HG03521 (cell line): ENCODE measurements around the gene ABTB1.

Experiments
- ATAC-seq: cut with Tn5 transposase; IDR thresholded peaks from one replicate; pipeline ENCODE4 v1.9.1; 2021; ENCODE audit warnings: mild to moderate bottlenecking, moderate library complexity; ENCODE audit not compliant: unreplicated experiment

Gene ABTB1

DNA sequence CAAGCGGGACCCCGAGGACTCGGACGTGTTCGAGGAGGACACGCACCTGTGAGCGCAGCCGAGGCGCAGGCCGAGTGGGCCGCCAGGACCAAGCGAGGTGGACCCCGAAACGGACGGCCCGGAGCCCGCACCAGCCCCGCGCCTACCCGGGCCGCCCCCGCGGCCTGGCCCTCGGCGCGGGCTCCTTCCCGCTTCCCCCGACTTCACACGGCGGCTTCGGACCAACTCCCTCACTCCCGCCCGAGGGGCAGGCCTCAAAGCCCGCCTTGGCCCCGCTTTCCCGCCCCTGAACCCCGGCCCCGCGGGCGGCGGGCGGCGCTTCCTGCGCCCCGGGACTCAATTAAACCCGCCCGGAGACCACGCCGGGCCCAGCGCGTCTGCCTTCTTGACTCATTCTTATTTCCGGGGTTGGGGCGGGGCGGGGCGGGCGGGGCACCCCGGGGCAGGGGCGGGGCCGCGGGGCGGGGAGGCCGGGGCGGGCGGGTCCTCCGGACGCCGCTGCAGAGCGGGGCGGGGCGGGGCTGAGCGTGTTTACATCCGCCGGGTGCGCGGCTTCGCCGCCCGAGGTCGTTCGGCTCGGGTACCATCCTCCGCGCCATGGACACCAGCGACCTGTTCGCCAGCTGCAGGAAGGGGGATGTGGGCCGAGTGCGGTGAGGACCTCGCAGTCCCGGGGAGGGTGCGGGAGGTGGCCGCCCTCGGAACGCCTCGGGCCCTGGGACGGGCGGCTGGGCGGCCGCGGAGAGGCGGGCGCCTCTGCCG is at the start of gene ABTB1:
Gene ABTB1, plus strand, starts transcription at position 524 of the 762 bp plus-strand sequence. Its CDS starts 74 bp downstream, at position 598.
- peak; percentile 74 for ATAC-seq

DNA sequence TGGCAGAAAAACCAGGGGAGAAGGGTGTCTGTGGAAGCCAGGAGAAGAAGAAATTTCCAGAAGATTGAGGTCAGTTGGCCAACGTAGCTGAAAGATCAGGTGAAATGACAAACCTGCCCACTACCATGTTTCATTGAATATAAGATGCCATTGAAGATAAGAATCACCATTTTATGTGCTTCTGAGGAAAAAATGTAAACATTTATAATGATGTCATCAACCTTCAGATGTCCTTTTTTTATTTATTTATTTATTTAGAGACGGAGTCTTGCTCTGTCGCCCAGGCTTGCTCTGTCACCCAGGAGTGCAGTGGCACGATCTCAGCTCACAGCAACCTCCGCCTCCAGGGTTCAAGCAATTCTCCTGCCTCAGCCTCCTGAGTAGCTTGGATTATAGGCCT is 48.7 kb upstream of the ABTB1 start:
- ATAC-seq = no peak

DNA sequence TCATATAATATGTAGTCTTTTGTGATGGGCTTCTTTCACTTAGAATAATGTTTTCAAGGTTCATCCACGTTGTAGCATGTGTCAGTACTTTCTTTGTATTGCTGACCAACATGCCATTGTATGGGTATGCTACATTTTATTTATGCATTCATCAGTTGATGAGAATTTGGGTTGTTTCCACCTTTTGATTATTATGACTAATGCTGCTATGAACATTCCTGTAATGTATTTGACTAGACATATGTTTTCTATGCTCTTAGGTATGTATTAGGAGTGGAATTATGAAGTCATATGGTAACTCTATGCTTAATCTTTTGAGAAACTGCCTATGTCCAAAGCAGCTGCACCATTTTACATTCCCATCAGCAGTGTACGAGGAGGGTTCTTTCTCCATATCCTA is 46.9 kb upstream of the ABTB1 start:
- ATAC-seq = no peak

DNA sequence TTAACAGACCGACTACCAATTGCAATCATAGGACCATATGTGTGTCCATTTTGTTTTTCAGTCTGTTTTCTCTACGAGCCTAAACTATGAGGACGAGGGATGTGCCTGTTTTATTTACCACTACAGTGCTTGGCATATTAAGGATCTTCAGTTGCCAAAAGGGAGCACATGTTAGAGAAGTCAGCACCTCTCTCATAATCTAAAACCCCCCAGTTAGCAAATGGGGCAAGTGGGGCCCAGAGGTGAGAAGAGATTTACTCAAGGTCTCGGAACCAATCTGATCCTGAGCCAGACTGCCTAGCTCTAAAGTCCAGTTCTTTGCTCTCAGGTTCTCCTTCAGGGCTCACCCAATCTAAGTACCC is 44.3 kb upstream of the ABTB1 start:
- no peak for ATAC-seq

DNA sequence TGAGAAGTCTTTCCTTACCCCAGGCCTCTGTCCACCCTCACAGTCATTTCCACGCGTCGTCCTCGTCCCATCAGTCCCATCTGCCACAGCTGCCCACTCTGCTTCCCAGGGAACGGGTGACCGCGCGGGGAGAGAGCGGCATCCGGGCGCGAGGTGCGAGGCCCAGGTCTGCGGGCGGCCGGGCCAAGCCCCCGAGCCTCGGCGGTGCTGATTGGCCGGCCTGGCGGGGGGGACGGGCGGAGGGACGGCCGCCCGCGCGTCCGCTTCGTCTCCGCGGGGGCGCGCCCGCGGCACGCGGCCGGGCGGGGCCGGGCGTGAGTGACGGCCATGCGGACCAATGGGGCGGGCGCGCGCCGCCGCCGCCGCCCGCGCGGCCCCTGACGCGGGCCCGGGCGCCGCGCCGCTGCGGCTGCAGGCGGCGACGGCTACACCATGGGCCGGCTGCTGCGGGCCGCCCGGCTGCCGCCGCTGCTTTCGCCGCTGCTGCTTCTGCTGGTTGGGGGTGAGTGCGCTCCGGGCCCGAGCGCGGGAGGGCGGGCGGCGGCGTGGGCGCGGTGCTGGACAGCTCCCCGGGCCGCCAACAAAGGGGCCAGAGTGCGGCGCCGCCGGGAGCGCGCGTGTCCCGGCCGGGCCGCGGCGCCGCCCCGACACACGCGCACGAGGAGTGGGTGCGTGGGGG is 43.8 kb upstream of the ABTB1 start, which contains the start of gene PODXL2:
Gene PODXL2, plus strand, starts transcription at position 398 of the 679 bp plus-strand sequence. Its CDS starts 35 bp downstream, at position 433.
- peak; percentile 59 for ATAC-seq

DNA sequence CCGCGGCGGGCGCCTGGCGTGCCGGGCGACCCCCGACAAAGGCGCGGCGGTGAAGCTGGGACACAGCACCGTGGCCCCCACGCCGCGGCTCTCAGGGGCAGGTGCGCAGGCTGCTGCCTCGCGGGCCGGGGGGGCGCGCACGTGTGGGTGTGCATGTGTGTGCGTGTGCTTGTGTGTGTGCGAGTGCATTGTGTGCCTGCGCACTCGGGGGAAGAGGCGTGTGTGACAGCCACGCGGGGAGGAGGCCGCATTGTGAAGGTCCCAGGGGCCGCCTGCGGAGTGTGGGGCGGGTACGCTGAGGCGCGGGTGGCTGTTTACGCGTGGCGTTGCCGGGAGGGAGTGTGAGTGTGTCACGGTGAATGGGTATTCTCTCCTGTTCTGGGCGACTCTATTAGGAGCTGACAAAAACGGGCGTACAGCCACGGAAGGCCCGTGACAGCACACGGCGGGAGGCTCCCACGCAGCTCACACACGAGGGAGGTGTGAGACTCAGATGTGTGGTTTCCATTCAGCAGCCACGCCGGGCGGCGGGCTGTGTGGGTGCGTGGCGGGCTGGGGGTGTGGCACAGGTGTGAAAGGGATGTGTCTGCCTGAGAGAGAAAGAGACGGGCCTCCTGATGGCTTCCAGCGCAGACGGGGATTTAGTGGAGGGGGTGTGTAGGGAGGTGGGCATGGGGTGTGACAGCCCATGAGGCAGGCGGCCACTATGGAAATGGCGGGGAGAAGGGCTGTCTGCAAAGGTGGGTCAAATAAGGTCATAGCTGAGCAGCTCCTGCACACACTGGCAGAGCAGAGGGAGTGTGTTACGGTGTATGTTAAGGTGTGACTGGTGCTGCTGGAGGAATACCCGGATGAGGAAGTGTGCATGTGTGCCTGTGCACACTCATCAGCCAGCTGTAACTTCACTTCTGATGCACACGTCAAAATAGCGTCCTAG is 43.0 kb upstream of the ABTB1 start:
- ATAC-seq = no peak

DNA sequence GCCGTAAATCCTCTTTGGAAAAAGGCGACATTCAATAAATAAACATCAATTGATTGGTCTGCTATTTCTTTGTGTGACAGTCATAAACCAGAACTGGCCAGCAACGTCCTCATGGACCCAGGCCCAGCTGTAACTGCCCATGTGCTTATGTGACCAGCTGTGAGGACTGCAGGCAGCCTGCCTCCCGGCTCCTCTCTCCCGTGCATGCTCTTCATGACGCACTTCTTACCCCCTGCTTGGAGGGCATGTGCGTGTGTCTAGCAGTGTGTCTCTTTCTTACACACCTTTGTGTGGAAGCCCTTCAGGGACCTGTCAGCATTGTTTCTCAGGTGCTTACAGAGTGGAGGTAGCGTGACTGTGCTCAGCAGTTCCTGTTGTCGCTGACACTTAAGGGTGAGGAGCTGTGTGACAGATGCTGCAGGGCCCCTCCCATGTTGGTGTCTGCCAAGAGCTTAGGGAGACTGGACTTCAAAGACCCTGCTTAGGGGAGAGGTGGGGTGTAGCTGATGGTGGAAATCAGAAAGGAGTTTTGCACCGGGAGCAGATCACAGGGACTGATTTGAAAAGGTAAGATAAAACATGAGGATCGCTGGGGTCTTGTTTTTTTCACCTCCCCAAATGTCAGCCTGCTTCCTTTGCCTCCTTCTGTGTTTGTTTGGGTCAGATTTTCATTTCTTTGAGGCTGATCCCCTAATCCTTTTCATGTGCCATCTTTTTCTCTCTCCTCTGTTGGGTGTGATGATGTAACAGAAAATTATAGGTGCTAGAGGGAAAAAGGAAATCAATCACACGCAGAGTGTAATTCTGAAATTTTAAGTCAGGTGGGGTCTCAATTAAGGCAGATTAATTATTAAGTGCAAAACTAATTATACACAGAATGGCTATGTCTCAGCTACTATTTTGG is 41.7 kb upstream of the ABTB1 start:
- no peak for ATAC-seq

DNA sequence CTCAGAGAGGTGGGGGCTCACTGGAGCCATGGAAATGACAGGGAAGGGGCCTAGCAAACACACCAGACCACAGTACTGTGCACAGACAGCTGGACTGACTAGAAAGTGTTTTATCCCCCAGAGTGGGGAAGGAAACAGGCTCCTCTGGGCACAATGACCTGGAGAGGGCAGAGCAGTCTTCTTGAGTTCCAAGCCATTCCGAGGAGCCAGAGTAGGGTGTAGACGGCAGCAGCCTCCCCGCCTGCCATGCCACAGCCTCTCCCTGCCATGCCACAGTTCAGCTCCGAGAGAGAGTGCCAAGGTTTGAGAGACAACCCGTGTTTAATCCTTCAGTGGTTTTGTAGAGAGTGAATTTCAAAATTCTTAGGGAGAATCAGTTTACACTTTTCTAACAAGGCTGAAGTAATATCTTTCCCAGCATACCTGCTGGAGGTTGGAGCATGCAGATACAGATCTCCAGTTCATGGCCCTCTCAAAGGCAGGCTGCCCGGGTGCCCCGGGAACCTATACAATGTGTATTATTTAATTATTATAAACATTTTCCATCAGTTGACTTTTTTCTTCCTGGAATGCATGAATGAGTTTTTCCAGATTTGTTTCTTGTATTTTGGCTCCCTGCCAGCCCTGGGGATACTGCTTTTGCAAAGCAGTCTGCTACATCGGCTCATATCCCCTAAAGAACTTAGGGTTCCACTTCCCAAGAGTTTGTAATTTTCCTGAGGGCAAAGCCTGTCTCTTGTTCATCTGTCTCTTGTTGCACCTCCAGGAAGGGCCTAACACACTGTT is 40.5 kb upstream of the ABTB1 start:
- ATAC-seq = no peak

DNA sequence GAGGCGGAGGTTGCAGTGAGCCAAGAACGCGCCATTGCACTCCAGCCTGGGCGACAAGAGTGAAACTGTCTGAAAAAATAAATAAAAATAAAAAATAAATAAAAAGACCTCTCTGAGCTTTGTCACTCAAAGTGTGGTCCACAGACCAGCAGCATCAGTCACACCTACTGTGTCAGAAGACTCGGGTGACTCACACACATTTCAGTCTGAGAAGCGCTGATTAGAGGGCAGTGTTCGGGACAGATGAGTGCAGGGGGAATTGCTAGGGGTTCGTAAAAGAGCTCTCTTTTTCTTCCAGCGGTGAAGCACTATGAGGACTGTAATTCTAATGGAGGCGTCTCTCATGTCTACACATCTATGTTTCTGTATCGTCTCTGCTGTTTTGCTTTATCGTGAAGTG is 38.1 kb upstream of the ABTB1 start:
- ATAC-seq = no peak

DNA sequence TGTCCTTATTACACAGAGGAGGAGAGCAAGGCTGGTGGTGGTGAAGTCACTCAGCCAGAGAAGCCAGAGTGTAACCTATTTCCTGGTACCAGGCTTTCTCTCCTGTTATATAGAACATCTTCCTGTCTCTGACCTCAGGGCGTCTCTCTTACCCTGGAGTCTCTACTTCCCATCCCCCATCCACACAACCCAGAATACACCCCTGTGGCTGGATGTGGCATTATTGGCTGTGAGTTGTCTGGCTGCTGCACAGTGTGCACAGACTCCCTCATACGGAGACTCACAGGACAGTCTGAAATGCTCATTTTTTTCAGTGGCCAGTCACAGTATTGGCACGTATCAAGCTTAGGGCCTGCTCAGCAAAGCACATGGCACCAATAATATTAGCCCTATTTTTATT is 35.2 kb upstream of the ABTB1 start:
- ATAC-seq = no peak

DNA sequence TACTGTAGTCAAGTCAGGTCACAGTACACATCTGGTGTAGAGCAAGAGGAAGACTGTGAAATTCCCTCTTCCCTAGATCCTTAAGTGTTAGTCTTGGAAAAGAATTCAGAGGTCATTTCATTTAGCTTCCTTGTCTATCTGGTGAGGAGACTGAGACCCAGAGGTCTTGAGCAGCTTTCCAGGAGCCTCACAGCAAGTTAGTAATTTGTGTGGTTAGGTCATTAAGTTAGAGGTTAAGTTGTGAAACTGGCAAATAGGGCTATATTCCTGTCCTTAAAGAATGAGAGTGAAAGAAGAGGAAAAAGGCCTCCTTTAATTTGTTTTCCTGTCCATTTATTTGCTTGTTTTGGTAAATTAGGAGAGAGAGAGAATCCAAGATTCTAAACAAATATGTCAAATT is 34.8 kb upstream of the ABTB1 start:
- ATAC-seq = no peak

DNA sequence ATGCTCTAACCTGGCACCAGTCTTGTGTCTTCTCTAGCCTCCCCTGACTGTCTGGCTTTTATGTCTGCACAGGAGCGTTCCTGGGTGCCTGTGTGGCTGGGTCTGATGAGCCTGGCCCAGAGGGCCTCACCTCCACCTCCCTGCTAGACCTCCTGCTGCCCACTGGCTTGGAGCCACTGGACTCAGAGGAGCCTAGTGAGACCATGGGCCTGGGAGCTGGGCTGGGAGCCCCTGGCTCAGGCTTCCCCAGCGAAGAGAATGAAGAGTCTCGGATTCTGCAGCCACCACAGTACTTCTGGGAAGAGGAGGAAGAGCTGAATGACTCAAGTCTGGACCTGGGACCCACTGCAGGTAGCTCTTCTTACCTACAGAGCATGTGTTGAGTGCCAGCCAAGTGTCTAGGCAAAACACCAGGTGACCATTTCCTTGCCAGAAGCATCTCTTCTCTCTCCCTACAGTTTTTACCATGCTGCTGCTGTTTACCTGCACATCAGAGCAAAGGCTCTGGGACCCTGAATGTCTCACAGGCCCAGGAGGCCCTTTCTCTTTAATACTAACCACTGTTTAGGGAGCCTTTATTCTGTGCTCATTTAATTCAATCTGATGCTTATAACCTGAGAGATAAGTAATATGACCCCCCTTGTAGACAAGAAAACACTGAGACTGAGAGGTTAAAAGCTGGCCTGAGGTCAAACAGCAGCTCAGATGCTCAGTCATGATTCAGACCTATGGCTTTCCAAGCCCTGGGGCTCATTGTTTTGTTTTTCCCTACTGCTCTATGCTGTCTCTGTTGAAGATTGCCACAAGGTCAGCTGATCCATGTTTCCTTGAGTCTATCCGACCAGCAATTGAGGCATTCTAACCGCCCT is 33.3 kb upstream of the ABTB1 start:
- no peak for ATAC-seq

DNA sequence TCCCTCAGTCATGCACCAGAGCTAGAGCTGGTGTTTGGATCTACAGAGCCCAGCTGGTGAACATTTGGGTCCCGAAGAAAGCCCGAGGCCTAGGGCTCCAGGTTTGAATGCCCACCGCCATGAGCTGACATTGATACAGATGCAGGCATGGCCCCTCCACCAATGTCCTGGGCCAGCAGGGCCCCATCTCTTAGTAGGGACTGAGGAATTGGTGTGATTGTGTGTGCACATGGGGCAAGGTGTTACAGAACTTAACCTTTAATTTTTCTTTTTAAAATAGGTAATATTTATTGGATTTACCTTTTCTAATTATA is 32.8 kb upstream of the ABTB1 start:
- no peak for ATAC-seq

DNA sequence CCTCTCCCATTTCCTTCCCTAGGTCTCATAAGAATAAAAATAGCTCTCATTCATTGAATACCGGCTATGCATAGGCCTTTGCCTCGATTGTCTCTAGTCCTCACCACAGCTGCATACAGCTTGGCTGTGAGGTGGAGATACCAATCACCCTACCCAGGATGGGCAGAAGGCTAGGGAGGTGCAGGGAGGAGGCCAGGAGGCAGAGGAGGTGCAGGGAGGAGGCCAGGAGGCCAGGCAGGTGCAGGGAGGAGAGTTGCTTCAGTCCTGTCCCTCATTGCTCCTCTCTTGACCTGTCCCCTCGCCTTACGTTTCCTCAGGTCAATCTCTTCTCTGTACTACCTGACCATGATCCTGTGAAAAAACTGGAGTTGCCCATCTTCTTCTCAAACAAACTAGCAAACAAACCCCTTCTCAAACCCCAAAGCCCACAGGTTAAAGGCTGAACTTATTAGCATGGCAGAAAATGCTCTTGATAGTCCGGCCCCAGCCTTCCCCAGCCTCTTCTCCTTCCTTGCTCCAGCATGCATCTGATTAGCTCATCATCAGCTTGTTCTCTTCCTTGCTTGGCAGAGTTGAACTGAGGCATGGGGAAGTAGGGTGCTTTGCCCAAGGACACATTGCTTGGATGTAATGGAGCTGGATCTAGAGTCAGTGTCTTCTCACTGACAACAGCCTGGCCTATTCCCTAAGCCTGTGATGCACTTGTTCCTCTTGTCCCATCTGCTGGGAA is 27.9 kb upstream of the ABTB1 start:
- no peak for ATAC-seq

DNA sequence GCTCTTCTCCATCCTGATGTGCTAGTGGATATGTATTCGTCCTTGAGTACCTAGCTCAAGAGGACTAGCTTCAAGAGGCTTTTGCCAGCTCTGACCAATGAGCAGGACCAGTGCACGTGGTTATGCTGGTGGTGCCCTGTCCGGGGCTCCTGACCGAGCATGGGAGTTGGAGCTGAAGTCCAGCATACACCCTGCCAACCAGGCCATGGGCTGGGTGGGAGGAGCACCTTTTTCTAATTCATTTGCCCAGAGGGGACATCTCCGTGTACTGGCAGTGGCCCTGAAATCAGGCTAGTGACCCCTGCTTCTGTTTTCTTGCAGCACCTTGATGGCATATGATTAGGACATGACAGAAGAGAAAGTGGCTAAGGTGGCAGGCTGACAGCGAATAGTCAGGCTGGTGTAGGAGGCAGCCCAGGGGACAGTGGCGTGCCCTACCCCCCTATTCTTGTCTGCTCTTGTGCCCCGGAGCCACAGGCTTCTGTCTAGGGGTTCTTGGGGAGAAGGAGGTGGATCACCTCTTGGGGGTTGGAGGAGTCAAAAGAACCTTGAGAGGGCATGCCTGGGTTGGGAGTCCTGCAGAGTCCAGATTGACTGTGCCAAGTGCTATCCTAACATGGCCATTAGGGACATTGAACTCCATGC is 27.3 kb upstream of the ABTB1 start:
- no peak for ATAC-seq

DNA sequence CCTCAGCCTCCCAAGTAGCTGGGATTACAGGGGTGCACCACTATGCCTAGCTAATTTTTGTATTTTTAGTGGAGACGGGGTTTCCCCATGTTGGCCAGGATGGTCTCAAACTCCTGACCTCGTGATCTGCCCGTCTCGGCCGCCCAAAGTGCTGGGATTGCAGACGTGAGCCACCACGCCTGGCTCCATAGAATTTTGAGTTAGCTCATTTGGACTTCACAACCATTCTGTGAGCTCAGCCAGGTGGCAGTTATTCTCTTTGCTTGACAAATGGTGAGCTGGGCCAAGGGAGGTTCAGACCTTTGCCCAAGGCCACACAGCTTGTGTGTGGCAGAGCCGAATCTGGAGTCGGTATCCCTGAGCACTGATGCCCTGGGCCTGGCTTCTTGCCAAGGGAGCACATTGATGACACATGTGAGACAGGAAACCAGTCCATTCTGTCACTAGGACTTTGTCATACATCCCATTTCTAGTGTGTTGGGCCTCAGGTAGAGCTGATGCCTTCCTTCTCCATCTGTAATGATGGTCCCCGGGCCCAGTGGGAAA is 26.2 kb upstream of the ABTB1 start:
- ATAC-seq = no peak

DNA sequence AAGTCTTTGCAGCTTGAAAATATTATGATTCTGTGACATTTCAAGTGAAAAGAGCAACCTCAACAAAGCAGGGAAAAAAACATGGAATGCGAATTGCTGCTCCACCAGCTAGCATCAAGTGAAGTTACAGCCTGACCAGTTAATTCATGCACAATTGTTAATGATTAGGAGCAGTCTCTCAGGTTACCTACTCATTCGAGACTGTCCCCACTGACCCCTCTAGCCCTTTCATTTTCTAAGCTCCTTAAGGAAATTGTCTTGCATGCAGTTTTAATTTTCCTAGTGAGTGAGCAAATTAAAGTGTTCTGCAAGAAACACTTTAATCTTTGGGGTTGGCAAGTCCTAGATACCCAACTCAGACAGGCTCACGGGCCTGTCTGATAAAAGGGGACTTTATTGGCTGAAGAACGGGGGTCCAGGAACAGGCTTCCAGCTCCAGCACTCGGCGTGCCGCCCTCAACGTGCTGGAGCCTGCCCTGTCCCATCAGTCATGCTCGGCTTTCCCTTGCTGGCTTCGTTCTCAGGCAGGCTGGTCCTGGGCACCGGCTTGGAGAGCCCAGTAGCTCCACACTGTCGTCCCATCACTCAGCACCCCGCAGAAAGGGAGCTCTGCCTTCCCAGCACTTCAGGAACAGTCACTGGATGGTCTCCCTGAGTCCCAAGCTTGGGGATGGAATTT is 25.4 kb upstream of the ABTB1 start:
- ATAC-seq = no peak
